GM21576 (cell line): ENCODE measurements around the gene CYP2A7.
"Not testable (repeated sequence)": the region's sequence is repeated elsewhere in the genome, so short reads cannot be mapped to it uniquely, and the experiment has no call there.

Experiments used
- ATAC-seq: cut with Tn5 transposase; IDR thresholded peaks from one replicate; pipeline ENCODE4 v1.9.1; 2021; ENCODE audit warnings: mild to moderate bottlenecking, moderate library complexity; ENCODE audit not compliant: unreplicated experiment

CYP2A7 gene

GRCh38 chr19:40843653-40844052 is 38.4 kb downstream of the CYP2A7 start:
- ATAC-seq, result not testable (repeated sequence)

DNA sequence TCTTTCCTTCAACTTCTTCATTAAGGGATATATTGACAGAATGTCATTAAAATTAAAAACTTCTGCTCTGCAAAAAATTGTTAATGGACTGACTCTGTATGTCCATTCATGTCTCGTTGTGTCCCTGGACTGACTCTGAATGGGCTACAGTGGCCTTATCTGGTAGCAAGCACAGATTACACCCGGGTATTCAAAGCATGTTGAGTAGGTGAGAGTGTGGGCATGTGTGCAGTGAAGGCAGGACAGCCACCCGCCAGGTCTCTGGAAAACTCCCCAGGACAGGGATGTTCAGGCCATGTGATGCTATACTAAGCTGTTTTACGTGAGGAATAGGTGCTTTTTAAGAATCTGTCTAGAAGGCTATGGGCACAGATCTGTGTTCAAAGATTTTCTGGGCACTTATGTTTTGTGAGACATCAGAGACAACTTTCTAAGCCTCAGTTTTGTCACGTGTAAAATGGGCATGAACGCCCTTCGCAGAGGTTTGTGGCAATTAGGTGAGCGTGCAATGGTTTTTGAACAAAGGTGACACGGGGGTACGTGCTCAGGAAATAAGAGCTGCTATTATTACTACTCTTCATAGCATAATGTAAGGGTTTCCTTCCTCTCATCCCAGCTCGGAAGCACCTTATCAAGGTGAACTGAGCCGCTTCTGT is 38.9 kb downstream of the CYP2A7 start:
- not testable (repeated sequence) for ATAC-seq

- not testable (repeated sequence) for ATAC-seq
Measured at GRCh38 chr19:40842012-40842411, 40.0 kb downstream of the CYP2A7 start.

DNA sequence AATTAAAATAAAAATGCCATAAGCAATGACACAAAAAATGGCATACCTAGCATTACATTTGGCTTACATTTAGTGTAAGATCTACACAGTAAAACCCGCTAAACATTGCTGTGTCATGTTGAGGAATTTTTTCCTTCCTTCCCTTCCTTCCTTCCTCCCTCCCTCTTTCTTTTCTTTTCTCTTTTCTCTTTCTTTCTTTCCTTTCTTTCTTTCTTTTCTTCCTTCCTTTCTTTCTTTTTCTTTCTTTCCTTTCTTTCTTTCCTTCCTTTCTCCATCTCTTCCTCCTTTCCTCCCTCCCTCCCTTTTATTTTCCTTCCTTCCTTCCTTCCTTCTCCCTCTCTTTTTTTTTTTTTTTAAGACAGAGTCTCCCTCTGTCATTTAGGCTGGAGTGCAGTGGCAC is 43.6 kb downstream of the CYP2A7 start:
- not testable (repeated sequence) for ATAC-seq

DNA sequence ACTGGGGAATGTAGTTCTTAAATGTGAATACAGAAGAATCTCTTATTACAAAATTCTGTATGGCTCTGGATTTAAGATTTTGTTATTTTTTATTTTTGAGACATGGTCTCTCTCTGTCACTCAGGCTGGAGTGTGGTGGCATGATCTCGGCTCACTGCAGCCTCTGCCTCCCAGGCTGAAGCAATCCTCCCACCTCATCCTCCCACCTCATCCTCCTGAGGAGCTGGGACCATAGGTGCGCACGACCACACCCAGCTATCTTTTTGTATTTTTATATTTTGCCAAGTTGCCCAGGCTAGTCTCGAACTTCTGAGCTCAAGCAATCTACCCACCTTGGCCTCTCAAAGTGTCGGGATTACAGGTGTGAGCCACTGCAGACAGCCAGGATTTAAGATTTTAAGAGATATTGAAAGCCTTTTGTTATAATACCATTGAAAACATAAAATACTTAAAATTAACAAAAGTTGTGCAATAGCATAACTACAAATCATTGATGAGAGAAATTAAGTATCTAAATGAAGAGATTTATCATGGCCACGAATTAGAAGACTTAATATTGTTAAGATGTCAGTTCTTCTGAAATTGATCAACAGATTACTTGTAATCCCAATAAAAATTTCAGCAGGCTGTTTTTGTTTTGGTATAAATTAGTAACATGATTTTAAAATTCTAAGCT is 45.1 kb downstream of the CYP2A7 start:
- ATAC-seq, result no peak

DNA sequence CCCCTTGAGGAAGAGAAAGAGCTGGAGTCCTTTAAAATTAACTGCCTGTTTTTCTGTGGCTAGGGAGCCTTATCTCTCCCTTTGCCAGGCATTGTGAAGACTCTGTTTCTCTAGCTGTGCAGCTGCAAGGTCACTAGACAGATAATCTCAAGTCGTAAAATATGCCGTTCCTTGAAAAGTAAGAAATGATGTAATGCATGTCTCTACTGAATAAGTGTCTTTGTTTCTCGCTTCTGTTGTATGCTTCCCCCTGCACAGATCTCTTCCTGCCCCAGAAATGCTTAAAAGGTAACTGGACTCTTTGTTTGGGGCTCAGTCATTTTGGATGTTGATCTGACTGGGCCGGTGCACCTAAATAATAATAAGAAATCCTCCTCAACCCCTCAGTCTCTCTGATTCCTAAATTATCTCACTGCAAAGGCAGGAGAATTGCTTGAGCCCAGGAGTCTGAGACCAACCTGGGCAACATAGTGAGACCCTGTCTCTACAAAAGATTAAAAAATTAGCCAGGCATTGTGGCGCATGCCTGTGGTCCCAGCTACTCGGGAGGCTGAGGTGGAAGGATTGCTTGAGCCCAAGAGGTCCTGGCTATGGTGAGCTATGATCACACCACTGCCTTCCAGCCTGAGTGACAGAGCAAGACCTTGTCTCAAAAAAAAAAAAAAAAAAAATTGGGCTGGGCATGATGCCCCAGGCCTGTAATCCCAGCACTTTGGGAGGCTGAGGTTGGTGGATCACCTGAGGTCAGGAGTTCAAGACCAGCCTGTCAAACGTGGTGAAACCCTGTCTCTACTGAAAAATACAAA is 48.1 kb downstream of the CYP2A7 start:
- not testable (repeated sequence) for ATAC-seq

GRCh38 chr19:40832431-40832790 is 49.6 kb downstream of the CYP2A7 start:
- not testable (repeated sequence) for ATAC-seq

- ATAC-seq, result no peak
Measured at GRCh38 chr19:40831502-40832430, 50.3 kb downstream of the CYP2A7 start.

- ATAC-seq, result not testable (repeated sequence)
Measured at GRCh38 chr19:40830741-40831140, 51.3 kb downstream of the CYP2A7 start.

DNA sequence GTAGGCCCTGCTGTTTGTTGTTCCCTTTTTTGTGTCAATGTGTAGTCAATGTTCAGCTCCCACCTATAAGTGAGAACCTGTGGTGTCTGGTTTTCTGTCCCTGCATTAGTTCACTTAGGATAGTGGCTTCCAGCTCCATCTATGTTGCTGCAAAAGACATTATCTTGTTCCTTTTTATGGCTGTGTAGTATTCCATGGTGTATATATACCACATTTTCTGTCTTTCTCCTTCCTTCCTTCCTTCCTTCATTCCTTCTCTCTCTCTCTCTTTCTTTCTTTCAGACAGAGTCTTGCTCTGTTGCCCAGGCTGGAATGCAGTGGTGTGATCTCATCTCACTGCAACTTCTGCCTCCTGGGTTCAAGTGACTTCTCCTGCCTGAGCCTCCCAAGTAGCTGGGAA is 52.8 kb downstream of the CYP2A7 start:
- no peak for ATAC-seq

DNA sequence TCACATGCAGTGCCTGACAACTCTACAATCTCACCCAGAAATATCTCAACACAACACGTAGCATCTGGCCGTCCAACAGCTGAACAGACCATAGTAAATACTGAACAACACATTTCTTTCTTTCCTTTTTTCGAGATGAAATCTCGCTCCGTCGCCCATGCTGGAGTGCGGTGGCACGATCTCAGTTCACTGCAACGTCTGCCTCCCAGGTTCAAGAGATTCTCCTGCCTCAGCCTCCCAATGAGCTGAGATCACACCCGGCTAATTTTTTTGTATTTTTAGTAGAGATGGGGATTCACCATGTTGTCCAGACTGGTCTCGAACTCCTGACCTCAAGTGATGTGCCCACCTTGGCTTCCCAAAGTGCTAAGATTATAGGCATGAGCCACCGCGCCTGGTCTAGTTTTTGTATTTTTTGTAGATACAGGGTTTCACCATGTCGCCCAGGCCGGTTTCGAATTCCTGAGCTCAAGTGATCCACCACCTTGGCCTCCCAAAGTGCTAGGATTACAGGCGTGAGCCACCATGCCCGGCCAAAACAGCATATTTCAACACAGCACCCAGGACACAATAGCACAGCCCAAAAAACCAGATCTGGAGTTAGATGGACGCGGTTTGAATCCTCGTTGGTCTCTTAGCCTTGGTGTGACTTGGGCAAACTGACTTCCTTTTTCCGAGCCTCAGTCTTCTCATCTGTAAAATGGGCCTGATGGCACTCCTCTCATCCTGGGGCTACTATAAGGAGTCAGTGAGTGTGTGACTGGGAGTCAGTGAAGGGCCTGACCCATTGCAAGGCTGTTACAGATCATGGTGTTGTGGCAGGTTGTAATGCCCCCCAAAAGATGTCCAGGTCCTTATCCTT is 54.4 kb downstream of the CYP2A7 start:
- ATAC-seq, result no peak

- not testable (repeated sequence) for ATAC-seq
Measured at GRCh38 chr19:40826699-40827385, 55.2 kb downstream of the CYP2A7 start.

DNA sequence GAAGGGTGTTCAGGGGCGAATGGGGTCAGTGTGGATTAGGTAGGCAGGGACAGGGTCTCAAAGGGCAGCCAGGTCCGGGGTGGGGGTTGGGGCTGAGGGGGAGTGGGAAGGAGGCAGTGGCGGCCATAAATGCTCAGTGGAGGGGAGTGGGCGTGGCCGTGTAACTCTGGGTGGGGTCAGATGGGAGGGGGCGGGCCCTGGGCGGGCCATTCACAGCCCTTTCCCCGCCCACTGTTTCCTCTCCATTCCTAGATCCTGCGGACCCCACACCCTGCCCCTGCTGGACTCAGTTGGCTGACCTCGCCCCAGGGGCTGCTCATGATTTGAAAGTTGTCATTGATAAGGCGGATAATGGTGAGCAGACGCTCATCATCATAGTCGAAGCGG is 55.7 kb downstream of the CYP2A7 start:
- not testable (repeated sequence) for ATAC-seq

- not testable (repeated sequence) for ATAC-seq
Measured at GRCh38 chr19:40825460-40826095, 56.5 kb downstream of the CYP2A7 start.
